ENCODE data around the gene OR7G1.
"Not testable (repeated sequence)": the region's sequence is repeated elsewhere in the genome, so short reads cannot be mapped to it uniquely, and the experiment has no call there.

The OR7G1 gene

GRCh38 chr19:9078651-9079050 lies 36.9 kb downstream of the OR7G1 start:
- no peak for DNase-seq (ENCODE audit: low read depth in 4 of 4, low spot score in 1 of 4)

GRCh38 chr19:9076901-9077300 lies 38.7 kb downstream of the OR7G1 start:
- no peak for DNase-seq (ENCODE audit: low read depth in 4 of 4, low spot score in 1 of 4)

GRCh38 chr19:9075064-9075949 lies 40.3 kb downstream of the OR7G1 start:
- no peak for DNase-seq (ENCODE audit: low read depth in 4 of 4, low spot score in 1 of 4)

- no peak for DNase-seq (ENCODE audit: low read depth in 4 of 4, low spot score in 1 of 4)
Measured at GRCh38 chr19:9073806-9074205, 41.8 kb downstream of the OR7G1 start.

GRCh38 chr19:9071720-9072119 lies 43.8 kb downstream of the OR7G1 start:
- not testable (repeated sequence) for DNase-seq (ENCODE audit: low read depth in 4 of 4, low spot score in 1 of 4)

GRCh38 chr19:9070066-9070465 lies 45.5 kb downstream of the OR7G1 start:
- DNase-seq (ENCODE audit: low read depth in 4 of 4, low spot score in 1 of 4): no peak

- no peak for DNase-seq (ENCODE audit: low read depth in 4 of 4, low spot score in 1 of 4)
Measured at GRCh38 chr19:9065457-9066014, 50.0 kb downstream of the OR7G1 start.
